Stimulated activated CD4-positive, alpha-beta T cell treated with anti-CD3 and anti-CD28 coated beads, Interleukin-15, amount 100 ng/mL, for 1 hour (primary cell): ENCODE data around the gene IL1RL1.

Experiments used
- DNase-seq, 2 donors: peaks; one replicate each; pipeline ENCODE4 v3.0.0-alpha.2; 2020; ENCODE audit warnings: low read depth in 1 of 2, low spot score in 1 of 2

The IL1RL1 gene

GRCh38 chr2:102310964-102311640 is at the start of gene IL1RL1:
Gene IL1RL1, plus strand, starts transcription at chr2:102311563. Its CDS starts 26,702 bp downstream, at chr2:102338265.
- no peak for DNase-seq

DNA sequence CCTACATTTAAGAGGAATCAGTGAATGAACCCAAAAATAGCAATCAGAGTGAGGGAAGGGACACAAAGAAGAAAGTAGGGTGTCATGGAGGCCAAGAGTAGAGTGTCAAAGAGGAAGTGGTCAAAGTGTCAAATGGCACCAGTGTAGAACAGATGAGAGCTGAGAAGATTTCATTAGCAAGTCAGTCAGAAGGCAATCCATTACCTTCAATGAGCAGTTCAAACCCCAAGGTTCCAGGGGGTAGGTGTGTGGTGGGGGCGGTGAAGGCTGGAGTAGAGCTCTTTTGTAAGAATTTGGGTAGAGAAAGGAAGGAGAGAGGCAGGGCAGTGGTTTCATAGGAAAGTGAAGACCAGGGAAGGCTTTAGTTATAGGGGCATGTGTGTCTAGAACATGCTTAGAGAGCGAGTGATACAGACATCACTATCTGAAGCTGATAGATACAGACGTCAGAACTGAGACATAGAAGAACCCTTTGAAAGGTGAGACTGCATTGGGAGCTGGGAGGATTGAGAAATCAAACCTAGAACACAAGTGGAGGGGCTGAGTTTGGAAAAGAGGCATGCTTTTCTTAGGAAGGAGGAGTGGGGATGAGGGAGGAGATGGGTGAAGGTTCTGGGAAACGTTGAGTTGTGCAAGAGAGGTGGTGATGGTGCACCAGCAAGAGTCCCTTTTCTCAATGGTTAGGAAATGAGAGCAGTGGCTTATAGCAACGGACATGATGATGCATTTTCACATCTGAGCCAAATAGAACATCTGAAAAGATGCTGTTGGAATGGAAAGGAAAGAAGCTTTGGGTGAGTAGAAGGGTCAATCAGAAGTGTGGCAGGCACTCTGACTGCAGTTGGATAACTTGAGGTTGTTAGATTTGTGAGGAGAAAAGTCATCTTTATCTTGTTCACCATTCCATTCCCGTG is 48.9 kb upstream of the IL1RL1 start:
- no peak for DNase-seq

DNA sequence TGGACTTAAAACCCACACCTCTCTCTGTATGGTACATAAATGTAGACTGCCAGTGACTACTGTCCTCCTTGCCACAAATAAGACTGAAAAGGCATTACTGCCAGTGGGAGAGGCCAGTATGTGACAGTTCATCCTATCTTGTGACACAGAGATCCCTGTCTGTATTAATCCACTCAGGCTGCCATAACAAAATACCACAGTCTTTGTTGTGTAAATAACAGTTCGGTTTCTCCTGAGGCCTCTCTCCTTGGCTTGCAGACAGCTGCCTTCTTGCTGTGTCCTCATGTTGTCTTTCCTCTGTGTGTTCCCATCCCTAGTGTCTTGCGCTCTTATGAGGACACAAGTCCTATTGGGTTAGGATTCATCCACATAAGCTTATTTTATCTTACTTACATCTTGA is 46.4 kb upstream of the IL1RL1 start:
- DNase-seq: no peak

DNA sequence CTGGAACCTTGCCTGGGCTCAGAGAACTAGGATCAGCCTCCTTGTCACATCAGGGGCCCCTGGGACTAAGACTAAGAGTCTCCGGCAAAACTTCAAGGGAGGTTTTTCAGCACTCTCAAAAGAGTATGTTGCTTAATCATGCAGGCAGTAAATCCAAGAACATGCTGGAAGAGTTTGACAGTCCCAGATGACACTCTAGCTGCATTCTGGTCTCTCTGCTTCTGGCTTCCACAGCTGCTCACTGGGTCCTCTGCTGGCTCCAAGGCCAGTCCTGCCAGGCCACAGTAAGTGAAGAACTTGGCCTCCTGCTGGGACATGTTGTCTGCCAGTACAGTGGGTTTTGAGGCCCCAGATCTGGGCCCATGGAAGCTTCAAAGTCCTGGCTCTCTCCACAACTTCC is 45.2 kb upstream of the IL1RL1 start:
- DNase-seq: no peak

- no peak for DNase-seq
These were observed 43.6 kb upstream of the IL1RL1 start for GRCh38 chr2:102267774-102268173.

DNA sequence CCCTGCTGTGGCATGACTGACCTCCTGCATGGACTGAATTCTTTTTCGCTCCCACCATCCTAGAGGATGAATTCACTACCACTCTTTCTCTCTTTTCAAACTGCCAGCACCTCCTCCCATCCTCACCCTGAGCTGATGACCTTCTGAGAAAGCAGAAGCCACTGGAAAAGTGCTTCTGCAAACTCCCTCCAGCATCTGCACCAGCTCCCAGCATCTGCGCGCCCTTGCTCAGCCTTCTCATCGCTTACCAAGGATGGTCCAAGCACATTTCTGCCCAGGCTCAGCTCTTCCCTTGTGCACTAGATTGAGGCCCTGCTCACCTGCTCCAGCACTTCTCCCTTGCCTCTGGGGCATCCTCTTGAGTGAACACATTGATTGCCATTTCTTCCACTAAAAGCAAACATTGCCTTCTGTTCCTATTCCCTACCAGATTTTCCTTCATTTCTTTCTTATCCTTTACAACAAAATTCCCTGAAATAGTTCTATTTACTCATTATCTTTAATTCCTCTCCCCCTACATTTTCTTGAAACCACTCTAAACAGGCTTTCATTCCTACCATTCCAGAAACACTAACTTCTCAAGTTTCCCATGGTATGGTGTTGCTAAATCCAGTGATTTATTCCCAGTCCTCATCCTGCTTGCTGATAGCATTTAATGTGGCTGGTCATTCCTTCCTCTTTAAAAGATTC is 42.7 kb upstream of the IL1RL1 start:
- no peak for DNase-seq

GRCh38 chr2:102269200-102269524 is 42.2 kb upstream of the IL1RL1 start:
- DNase-seq: no peak

DNA sequence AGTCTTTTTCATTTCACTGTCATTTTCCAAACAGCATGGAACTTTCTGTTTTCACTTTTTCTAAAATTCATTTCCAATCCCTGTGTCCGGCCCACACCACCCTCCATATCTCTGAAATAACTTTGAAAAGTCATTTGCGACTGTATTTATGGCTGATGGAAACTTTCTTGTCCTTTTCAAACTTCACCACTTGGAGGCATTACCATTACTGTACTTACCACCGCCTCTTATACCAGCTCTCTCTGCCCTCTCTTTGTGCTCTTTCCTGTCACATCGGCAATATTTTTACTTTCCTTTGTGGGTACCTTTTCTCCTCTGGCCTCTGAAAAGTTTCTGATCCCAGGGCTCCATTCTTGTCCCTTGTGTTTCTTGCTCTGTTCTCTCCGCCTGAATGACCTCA is 39.5 kb upstream of the IL1RL1 start:
- DNase-seq: no peak

DNA sequence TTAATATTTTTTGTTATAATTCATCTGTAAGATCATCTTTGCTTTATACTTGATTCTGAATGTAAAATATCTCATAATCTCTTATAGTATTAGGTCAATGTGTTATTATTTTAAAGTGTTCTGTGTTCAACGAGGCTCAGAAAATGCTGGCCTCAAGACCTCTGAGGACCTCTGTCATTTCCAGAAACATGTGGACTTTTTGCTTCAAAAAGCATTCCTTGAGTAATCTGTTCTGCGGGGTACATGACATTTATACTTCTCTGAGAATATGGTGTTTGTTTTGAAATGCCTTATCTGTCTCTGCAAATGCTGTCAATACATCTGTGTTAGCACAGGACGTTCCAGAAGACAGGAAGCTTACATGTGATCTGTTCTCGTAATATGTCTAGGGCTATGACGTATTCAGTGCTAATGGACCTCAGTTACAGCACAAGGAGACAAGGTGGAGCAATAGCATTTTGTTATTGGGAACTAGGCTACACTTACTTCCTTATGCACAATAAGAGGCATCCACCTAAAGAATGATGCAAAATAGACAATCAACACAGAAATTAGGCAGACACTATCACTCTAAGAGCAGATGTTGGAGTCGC is 37.6 kb upstream of the IL1RL1 start:
- DNase-seq: no peak

GRCh38 chr2:102276549-102277201 is 34.7 kb upstream of the IL1RL1 start:
- DNase-seq: no peak

DNA sequence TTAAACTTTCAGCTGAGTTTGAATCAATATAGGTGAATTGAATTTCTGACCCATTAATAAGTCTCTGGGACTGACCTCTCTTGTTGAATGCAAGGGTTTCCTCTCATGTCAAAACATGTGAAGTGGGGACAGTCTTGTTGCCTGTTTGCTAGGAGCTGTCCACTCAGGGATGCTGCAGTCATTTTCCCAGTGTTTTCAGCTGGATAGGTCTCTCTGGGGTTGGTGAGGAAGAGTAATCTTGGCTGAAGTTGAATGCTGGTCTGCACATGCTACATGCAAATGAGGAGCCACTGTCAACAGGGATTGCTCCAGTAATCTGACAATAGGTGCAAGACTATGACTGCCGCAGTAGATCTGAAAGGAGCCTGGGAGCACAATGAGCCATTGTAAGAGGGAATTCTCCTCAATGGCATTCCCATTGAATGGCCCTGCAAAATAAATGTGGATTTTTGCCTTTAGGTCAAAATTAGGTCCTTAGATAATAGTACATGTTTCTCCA is 34.1 kb upstream of the IL1RL1 start:
- DNase-seq: no peak

DNA sequence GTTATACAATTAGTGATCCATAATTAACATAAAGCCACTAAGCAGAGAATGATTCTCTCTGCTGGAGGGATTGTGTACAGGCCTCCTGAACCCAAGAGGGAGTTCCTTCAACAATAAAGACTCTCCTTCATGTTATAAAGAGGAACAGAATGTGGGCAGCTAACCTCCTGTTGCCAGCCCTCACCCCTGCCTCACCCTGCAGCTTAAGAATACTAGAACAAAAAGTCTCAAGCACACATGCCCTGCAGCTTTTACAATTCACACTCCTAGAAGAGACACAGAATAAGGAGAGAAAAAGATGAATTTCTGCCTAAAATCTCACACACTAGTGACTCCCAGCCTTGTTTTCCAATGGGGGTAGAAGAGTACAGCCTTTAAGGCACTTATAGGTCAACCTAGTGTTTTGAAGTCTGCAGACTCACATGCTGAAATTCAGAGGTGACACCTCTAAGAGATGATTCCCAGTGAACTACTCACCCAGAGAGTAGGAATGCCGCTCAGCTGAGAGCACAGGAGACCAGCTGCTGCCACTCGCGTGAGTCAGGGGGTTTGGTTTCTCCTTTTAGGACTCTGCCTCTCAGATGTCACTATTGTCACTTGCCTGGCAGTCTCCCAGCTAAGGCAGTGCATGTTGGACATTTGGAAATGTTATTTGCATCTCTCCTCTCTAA is 32.5 kb upstream of the IL1RL1 start:
- no peak for DNase-seq

- DNase-seq: no peak
These were observed 32.0 kb upstream of the IL1RL1 start for GRCh38 chr2:102279391-102279735.

DNA sequence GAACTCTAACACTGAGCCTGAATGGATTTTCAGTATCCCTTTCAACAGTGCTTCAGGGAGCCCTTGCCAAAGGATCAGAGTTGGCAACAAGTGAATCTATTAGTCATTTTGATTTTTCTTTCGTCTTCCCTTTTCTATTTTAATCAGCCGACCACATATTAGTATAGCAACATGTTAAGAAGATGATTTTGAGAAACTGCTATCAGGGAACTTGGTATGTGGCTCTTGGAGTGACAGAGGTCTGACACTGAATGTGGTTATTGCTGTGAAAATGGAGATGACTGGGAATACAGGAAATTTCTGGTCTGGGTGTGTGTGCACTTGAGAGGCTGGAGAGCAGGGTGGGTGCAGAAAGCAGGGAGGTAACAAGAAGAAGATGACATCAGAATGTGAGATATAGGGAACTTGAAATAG is 28.7 kb upstream of the IL1RL1 start:
- no peak for DNase-seq

- DNase-seq: no peak
These were observed 27.4 kb upstream of the IL1RL1 start for GRCh38 chr2:102283996-102284395.

GRCh38 chr2:102284611-102285010 is 26.8 kb upstream of the IL1RL1 start:
- no peak for DNase-seq

DNA sequence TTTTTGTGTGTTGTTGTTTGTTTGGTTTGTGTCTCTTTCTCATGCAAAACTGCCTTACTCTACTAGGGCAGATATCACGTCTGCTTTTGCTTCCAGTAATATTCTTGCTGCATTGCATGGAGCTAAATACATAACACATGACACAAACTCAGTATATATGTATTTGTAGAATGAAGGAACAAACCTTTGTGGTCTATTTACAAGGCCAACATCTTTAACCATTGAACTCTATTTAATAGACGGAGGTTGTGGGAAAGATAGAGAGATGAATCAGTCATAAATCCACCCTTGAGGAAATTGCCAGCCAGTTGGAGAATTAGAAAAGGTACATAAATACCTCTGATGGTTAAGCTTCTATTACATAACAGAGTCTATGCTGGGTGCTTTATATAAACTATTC is 26.0 kb upstream of the IL1RL1 start:
- DNase-seq: no peak

DNA sequence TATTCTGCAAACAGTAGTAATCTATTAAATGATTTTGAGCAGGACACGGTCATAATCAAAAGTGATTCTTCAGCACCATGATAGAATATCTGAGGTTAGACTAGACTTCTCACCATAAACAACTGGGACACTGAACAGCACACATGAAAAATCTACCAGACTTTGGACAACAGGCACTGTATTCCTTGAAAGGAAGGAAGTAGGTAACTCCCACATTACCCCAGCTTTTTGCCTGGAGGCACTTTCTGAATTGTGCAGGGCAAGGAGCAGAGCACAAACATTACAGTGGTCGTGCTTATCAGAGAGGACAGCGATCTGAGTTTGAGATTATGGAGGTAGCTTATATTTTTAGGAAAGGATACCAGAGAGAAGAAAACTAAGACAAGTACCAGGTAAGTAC is 25.3 kb upstream of the IL1RL1 start:
- no peak for DNase-seq

DNA sequence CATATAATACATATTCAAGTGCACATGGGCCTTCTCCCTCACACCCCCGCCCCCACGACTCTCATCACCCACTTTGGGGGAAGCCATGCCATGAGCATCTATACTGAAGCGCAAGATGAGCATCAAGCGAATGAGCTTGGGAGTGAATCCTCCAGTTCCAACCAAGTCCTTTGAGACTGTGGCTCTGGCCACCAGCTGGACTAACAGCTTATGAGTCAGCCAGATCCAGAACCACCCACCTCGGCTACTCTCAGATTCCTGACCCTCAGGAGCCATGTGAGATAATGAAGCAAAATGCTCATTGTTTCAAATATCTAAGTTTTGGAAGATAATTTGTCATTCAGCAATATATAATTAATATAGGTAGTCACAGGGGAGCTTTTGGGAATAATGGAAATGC is 22.2 kb upstream of the IL1RL1 start:
- DNase-seq: no peak

- DNase-seq: no peak
These were observed 20.8 kb upstream of the IL1RL1 start for GRCh38 chr2:102290594-102290993.
